Stimulated activated CD8-positive, alpha-beta memory T cell treated with anti-CD3 and anti-CD28 coated beads, Interleukin-4, amount 100 ng/mL, for 48 hours (primary cell): Measurements from ENCODE around the gene SAE1.

Experiments
- DNase-seq: peaks from one replicate; pipeline ENCODE4 v3.0.0-alpha.2; 2020

The SAE1 gene

GRCh38 chr19:47107202-47107952 is 23.3 kb upstream of the SAE1 start:
- no peak for DNase-seq

GRCh38 chr19:47107953-47108746 is 22.5 kb upstream of the SAE1 start:
- DNase-seq: no peak

GRCh38 chr19:47109177-47109540 is 21.5 kb upstream of the SAE1 start:
- no peak for DNase-seq

DNA sequence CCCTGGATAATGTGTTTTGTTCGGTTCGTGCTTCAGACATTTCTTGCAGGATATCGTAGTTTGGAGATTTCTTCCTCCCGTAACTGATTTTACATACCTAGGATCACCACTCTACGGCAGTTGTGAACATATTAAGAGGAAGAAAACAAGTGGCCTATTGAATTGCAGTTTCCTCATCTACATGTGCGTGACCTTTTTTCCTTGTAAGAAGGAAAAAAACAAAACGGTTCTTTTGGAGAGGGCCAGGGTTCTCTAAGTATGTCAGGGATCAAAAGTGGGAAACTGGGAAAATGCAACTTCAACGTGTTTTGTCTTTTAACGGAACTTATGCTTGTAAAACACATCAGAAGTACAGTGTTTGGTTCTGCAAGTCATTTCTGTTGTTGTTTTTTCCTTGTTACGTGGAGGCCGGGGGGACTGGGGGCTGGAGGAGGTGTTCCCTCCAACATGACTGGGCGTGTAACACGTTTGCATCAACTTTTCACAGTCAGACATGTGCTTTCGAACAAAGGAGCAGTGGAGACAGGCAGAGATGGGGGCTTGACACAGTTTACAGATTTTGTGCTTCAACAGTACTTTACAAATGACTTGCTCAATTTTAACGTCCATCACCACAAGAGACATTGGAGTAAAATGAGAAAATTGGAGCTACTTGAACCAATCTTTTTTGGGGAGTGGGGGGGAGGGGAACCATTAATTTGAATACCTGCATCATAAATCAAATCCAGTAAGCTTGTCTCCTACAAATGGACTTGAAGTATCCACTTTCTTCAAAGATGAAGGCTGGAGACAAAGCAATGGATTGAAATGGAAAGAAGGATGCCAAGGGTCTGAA is 20.9 kb upstream of the SAE1 start:
- DNase-seq: peak; percentile 74

- DNase-seq: peak; percentile 60
Observed at GRCh38 chr19:47110521-47111005, 20.1 kb upstream of the SAE1 start.

DNA sequence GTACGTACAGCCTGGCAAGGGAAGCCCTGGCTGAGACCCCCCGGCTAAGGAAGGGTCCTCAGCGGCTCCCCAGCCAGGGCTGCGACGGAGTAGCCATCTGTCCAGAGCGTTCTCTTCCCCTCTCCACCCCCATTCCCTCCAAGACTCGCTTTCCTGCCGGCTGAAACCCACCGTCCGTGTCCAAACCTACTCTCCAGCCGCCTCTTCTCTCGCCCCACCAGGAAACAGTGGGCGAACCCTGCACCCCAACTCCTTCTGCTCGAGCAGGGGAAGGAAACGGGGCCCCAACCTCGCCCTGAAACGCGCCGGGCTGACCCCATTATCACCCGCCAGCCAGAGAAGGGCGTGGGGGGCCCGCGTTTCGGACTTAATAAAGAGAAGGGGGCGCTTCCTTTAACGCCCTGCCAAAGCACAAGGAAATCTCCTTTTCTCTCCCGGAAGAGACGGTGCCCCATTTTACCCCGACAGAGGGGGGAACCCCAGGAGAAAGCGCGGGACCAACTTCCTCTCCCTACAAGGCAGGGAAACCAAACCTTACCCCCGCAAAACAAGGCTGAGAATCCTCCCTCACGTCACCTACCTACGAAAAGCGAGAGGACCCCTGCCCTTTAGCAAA is 19.5 kb upstream of the SAE1 start:
- peak; percentile 65 for DNase-seq

- no peak for DNase-seq
Observed at GRCh38 chr19:47111682-47112165, 18.9 kb upstream of the SAE1 start.

GRCh38 chr19:47112166-47112996 is 18.3 kb upstream of the SAE1 start:
- peak; percentile 88 for DNase-seq

DNA sequence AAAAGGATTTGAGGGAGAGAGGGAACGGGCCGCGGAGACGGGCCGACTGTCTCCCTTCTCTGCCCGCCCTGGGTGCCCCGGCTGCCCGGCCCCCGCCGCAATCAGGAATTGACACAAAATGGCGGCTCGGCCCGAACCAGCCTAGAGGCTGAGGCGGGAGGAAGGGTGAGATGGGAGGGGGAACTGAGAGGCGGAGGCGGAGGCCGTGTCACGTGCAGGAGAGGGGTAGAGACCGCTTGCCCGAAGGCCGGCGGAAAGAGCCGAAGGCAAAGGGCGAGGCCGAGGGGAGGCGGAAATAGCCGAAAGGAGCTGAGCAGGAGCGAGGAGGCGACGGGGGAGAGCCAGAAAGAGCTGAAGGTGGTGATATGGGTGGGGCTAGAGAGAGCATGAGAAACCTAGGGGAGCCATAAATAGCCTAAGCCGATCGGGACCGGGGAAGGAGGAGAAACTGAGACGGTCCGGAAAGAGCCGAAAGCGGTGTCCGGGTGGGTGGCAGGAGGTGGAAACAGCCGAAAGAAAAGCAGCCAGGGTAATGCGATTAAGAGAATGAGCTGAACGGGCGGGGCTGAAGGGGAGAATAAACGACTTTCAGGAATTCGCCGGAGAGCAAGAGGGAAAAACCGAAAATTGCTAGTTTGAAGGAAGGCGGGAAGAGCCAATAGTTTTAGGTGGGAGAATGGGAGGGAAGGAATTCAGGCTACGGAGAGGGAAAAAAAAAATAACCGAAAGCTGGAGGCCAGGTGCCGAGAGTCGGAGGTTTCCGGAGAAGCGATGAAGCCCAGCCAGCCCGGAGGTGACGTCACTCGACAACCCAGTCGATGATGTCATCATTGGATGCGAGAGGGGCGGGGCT is 17.4 kb upstream of the SAE1 start, which contains the start of gene ZC3H4:
Gene ZC3H4 (minus strand): TSS at position 780 of the 853 bp plus-strand sequence. CDS start 1,192 bp downstream, outside the sequence.
- peak; percentile 99 for DNase-seq

DNA sequence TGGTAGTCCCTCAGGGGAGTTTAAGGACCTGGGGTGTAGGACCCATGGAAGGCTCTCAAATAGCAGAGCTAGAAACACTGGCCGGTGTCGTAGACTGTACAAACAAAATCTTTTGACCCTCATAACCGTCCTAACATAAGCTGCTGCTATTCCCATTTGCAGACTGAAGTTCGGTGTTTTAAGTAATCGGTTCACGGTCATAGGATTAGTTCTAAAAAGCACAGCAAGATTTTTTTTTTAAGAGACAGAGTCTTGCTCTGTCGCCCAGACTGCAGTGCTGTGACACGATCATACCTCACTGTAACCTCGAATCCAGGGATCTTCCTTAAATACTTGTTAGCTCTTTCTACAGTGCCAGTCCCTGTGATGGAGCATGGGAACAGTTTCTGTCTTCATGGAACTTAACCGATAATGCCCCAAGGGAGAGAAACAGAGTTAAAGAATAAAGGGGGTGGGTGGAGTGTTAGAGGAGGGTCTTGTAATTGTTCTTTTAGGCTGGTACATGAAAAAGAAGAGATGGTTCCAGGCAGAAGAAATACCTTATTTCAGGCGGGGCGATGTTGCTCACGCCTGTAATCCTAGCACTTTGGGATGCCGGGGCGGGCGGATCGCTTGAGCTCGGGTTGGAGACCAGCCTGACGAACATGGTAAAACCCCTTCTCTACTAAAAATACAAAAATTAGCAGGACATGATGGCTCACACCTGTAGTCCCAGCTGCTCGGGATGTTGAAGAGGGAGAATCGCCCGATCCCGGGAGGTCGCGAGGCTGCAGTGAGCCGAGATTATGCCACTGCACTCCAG is 16.6 kb upstream of the SAE1 start:
- no peak for DNase-seq

DNA sequence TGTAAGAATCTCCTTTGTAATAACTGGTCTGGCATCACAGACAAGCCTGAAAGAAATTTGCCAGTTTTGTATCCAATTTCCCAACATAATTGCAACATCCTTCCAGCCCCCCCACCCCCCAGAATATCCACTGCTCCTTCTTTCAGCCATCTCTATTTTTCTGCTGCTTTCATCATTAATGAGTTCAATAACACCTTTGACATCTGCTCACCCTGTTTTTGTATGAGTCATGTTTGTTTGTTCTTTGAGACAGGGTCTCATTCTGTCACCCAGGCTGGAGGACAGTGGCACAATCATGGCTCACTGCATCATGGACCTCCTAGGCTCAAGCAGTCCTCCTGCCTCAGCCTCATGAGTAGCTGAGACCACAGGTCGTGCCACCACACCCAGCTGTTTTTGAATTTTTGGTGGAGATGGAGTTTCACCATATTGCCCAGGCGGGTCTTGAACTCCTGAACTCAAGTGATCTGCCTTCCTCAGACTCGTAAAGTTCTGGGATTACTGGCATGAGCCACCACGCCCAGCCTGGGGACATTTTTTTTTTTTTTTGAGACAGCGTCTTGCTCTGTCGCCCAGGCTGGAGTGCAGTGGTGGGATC is 10.1 kb upstream of the SAE1 start:
- no peak for DNase-seq

- no peak for DNase-seq
Observed at GRCh38 chr19:47122359-47123335, 8.0 kb upstream of the SAE1 start.

- DNase-seq: no peak
Observed at GRCh38 chr19:47123406-47123805, 7.2 kb upstream of the SAE1 start.

DNA sequence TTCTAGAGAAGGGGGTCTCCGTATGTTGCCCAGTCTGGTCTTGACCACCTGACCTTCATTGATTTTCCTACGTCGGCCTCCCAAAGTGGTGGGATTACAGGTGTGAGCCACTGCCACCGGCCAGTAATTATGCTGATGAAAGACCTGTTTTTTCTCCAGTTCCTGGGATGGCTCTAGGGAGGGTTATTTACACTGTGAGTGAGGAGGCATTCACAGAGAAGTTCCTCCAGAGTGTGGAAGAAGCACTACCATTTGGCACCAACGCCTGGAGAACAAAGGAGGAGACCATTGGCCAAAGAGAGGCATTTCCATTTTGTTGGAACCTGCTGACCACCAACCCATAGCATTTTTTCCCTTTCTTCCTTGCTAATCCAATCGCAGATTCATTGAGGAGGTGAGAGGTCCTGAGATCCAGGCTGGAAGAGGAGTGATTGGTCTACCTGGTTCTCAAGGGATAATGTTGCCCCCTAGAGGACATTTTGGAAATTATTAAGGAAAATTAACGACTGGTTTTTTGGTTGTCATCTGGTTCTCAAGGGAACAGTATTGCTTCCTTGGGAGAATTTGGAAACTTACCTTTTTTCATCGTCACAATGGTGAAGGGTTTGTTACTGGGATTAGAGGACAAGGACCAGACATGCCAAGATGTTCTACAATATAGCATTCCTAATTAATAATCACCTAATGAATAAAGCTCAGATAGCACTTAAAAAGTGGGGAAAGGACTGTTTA is 5.5 kb upstream of the SAE1 start:
- no peak for DNase-seq

DNA sequence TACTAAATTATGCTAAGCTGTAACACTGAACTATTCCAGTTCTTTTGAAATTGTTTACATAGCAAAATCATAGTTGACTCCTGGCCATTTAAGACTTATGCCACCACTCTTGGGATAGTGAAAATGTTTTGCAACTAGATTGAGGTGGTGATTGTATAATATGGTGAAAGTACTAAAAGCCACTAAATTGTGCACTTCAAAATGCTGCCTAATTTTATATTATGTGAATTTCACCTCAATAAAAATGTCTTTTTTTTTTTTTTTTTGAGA is 5.0 kb upstream of the SAE1 start:
- no peak for DNase-seq

GRCh38 chr19:47129579-47129978 is 1.1 kb upstream of the SAE1 start:
- DNase-seq: no peak

DNA sequence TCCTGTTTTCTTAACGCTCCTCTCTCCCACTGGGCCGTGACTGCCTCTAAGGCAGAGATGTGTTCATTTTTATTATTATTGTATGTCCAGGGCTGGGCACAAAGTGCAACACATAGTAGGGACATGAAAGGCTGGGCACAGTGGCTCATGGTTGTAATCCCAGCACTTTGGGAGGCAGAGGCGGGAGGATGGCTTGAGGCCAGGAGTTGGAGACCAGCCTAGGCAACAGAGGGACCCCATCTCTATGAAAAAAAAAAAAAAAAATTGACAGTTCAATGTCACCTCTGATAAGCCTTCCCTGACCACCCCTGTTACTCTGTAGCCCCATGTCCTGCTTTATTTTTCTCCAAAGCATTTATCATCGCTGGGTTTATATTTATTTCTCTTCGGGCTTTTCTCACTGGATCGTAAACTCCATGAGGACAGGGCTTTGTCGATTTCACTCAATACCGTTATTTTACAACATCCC is 481 bp upstream of the SAE1 start:
- DNase-seq: no peak
